Body of pancreas (tissue), 4 donors: ENCODE data around the gene SAXO2.
"Not testable (repeated sequence)": the region's sequence is repeated elsewhere in the genome, so short reads cannot be mapped to it uniquely, and the experiment has no call there.

ENCODE experiments used
- CTCF ChIP-seq, 7 experiments: fragments of 450-650 bp in 4 of 7; fragments of 200-600 bp in 3 of 7; sonication (generic) in 3 of 7; IDR thresholded peaks; one replicate each; pipeline ENCODE4 v1.5.1; 2016 to 2019; ENCODE audit warnings: antibody characterized with exemption in 7 of 7
- POLR2A ChIP-seq, 3 donors: fragments of 450-650 bp; IDR thresholded peaks; one replicate each; pipeline ENCODE4 v1.6.1; 2016; ENCODE audit warnings: antibody characterized with exemption in 3 of 3, mild to moderate bottlenecking in 2 of 3

- TF ChIP-seq CTCF, POLR2A (IDR thresholded peaks at IDR 0.05): not testable (repeated sequence)
Observed at GRCh38 chr15:82326896-82327295, 64.3 kb downstream of the SAXO2 start.
